Right lobe of liver (tissue), 4 donors: ENCODE results near the gene C16orf87.

Experiments
- POLR2A ChIP-seq: fragments of 450-650 bp; IDR thresholded peaks from one replicate; pipeline ENCODE4 v1.6.1; 2017; ENCODE audit warnings: antibody characterized with exemption, mild to moderate bottlenecking
- TF ChIP-seq, protein P1 (sequence below), 4 donors: fragments of 200-600 bp in 3 of 4; fragments of 450-650 bp in 1 of 4; IDR thresholded peaks; one replicate each; pipeline versions ENCODE4 v1.5.1 to v1.8.0; 2016 to 2022; ENCODE audit warnings: antibody characterized with exemption in 4 of 4, mild to moderate bottlenecking in 2 of 4
- donor health status: DM: no; HTN: no; CAD: no.
- donor health status: DM: no; HTN: no; CAD: no.
- donor health status: DM: no; HTN: yes; CAD: no.

- no peak for TF ChIP-seq POLR2A
- TF ChIP-seq, protein P1, sequence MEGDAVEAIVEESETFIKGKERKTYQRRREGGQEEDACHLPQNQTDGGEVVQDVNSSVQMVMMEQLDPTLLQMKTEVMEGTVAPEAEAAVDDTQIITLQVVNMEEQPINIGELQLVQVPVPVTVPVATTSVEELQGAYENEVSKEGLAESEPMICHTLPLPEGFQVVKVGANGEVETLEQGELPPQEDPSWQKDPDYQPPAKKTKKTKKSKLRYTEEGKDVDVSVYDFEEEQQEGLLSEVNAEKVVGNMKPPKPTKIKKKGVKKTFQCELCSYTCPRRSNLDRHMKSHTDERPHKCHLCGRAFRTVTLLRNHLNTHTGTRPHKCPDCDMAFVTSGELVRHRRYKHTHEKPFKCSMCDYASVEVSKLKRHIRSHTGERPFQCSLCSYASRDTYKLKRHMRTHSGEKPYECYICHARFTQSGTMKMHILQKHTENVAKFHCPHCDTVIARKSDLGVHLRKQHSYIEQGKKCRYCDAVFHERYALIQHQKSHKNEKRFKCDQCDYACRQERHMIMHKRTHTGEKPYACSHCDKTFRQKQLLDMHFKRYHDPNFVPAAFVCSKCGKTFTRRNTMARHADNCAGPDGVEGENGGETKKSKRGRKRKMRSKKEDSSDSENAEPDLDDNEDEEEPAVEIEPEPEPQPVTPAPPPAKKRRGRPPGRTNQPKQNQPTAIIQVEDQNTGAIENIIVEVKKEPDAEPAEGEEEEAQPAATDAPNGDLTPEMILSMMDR (IDR thresholded peaks at IDR 0.05), result no peak
These were observed 43.1 kb downstream of the C16orf87 start for GRCh38 chr16:46787909-46788308.
